Measurements from ENCODE around the gene CDT1.

DNA sequence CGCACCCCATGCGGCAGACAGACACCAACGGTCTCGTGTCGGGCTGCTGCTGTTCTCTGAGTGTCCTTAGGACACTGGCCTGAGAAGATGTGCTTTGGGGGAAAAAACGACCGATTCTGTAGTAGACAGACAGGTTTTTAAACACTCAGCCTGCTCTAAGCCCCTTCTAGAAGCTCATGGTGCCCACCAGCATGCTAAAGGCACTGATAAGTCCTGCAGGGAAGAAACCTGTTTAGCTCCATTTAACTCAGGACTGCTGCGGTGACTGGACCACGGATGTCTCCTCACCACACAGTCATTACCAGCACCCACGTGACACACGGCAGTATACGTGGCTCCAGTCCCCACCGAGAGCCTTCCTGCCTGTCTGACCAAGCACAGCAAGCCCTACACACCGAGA is 27.2 kb downstream of the CDT1 start:
- TF ChIP-seq, protein P1, sequence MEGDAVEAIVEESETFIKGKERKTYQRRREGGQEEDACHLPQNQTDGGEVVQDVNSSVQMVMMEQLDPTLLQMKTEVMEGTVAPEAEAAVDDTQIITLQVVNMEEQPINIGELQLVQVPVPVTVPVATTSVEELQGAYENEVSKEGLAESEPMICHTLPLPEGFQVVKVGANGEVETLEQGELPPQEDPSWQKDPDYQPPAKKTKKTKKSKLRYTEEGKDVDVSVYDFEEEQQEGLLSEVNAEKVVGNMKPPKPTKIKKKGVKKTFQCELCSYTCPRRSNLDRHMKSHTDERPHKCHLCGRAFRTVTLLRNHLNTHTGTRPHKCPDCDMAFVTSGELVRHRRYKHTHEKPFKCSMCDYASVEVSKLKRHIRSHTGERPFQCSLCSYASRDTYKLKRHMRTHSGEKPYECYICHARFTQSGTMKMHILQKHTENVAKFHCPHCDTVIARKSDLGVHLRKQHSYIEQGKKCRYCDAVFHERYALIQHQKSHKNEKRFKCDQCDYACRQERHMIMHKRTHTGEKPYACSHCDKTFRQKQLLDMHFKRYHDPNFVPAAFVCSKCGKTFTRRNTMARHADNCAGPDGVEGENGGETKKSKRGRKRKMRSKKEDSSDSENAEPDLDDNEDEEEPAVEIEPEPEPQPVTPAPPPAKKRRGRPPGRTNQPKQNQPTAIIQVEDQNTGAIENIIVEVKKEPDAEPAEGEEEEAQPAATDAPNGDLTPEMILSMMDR (IDR thresholded peaks at IDR 0.05 in 8 of 11, conservative IDR thresholded peaks at IDR 0.05 in 3 of 11), result no peak
- no peak for TF ChIP-seq POLR2A (IDR thresholded peaks at IDR 0.05)

Measured in spleen (tissue), 7 donors.